Mucosa of gallbladder (tissue), 1 donor: ENCODE data around the gene TMEM9B. TPM values are rescaled to one million over a fixed set of nuclear protein-coding genes. Genes with fewer than 3 reads are reported as not detected.
"Not testable (repeated sequence)": the region's sequence is repeated elsewhere in the genome, so short reads cannot be mapped to it uniquely, and the experiment has no call there.

ENCODE experiments used
- DNase-seq: peaks from one replicate; pipeline ENCODE4 v3.0.0-alpha.2; 2020; ENCODE audit warnings: low spot score
- total RNA-seq: library from RNA; stranded (reverse); gene quantifications from one replicate; pipeline ENCODE4 v1.2.1, GENCODE V29; 2021
- donor health status: DM: no; HTN: no; CAD: no.

The TMEM9B gene
- total RNA-seq, 1 donor from 2014 or later = 50.9 TPM

DNA sequence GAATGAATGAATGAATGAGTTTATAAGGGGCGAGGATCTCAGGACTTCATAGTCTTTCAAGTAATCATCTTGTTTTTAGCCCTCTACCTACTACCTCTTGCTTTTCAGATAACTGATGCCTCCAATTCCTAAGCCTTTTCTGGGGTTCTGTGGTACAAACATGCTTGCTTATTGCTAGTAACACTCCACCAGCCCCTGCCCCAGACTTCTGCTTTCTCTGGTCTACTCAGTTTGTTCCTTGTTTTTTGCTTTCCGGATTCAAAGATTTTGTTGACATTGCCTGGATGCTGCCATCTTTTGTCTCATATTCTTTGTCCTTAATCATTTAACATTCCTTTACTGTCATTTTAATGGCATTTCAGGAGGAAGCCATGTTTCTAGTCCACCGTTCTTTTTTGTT, 8.9 kb upstream of the TMEM9B start:
- DNase-seq = no peak

DNA sequence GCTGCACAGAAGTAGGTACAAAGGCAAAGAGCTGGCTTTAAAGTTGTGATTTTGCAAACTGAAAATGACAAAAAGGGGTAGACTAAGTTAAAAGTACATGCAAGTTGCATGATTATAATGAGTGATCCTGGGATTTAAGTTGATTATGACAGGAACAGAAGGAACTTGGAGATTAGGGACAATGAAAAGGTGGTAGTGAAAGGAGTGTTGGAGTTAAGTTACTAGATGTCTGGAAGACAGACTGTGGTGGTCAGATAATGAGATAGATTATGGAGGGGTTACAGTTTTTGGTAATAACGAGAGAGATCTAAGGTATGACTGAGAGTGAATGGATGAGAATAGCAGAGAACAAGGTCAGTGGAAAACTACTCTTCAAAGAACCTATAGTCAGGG, 7.7 kb upstream of the TMEM9B start:
- no peak for DNase-seq

DNA sequence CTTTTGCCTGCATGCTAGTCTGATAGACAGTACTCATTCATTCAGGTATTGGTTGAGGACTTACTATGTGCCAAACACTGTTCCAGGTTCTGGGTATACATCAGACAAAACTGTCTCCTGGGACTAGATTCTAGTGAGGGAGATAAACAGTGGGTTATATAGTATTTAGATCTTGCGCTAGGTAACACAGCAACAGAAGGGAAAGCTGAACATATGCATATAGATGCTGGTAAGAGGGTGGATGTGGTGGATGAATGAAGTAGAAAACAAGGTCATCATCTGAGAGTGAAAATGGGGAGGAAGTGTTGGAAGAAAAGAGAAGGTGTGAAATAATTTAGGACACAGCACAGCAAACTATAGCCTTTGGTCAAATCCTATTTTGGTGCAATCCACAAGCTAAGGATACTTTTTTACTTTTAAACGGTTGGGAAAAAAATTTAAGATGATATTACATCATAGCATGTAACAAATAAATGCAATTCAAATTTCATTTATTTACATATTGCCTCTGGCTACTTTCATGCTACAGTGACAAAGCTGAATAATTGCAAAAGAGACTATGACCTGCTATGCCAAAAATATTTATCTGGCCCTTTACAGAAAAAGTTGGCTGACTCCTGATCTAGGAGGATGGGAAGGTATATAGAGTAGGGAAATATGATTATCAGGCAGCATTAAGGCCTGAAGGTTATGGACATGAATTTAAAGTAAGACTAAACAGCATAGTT, 7.1 kb upstream of the TMEM9B start:
- DNase-seq = no peak

DNA sequence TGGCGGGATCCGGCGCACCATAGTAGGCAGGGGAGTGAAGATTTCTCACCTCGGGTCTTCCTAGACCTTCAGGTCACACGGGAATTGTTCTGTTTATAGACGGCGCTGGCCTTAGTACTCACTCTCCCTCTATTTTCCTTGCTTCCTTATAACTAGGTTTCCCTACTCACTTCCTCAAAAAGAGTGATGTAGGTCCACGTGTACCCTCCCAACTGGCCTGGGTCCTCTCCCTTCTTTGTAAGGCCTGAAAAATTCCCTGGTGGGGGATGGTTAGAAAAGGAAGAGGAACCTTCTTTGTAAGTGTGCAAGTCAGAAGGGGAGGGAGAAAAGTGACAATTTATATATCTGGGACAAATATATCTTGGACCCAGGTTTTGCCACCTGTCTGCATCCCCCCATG, 2.9 kb upstream of the TMEM9B start:
- DNase-seq = no peak

DNA sequence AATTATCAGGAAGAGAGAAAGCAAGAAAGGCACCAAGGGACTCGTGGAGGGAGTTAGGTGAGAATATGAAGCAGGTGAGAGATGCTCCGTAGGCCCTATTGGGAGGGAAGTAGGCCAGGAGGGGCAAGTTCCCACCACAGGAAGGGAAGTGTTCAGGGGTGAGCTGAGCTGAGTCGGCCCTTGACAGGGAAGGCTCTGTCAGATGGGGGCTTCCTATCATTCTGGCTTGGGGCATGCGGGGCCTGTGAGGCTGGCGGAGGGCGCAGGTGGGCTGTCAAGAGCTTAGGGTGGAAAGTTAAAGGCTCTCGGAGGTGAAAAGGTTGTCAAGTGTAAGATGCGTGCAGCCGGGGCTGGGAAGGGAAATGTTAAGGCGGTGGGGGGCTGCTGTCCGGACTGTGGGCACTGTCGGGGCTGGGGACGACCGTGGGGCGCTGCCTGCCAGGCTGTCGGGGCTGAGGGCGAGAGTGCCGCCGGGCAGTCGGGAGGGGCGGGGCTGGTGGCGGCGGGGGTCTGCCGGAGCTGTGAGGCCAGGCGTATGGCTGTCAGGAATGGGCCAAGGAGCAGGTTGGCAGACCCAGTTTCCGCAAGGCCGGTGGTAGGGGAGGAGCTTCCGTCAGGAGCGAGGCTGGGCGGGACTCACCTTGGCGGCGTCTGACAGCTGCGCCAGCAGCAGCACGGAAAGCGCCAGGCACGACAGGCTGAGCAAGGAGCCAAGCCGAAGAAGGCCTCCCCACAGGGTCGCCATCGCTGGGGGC, 496 bp downstream of the TMEM9B start:
- DNase-seq = peak; percentile 78

DNA sequence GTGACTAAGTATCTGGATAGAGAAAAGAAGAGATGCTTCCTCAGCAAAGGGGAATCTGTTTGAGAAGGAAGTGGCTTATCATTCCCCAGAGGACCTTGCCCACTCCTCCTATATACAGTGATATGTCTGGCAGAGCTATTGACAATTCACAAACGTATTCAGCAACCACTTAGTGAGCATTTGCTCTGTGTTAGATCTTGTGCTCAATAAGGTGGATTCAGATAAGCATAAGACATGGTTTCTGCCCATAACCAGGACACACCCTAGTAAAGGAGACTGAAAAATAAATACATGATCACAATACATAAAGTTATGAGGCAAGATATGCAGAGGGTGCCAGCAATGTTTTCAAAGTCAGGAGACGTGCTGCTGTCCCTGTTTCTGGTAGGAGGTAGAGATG, 1.4 kb downstream of the TMEM9B start:
- DNase-seq = no peak

DNA sequence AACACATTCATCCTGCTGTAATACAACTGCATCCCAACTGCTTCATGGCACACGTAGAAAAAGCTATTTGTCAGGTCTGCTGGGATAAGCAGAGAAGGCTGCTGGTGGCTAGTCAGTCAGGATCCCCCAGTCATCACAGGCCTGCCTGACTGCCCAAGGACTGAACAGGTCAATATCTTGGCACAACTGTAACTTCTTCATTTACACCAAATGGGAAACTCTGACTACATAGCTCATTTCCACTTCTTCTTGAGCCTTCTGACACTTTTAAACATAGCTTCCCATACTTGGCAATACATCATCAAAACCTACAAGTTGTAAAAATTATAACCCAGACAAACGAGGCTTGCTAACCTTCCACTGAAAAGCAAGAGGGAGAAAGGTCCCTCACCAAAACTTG, 2.8 kb downstream of the TMEM9B start:
- DNase-seq = no peak

DNA sequence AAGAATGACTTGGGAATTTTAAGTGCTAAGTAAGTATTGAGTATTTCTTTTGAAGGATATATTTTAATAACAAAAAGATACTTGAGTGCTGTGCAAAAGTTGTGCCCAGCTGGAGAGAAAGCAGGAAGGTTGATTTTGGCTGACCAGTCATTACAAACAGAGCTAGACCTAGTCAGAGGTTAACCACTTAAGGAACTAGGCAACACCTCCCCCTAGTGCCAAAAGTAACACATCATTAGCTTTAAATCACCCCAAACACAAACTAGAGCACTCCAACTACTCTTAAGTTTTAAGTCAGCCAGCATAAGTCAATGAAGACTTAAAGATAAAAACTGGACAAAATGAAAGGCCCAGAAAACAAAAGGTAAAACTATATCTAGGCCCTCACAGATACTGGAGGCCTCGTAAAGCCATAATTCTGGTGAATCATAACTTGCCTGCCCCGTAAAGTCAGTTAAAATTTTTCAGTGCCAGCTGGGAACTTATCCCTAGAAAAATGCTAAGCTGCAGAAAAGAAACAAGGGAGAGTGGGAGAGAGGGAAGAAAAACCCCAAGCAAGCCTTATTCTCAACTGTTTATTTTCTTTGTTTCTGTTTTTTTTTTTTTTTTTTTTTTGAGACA, 4.6 kb downstream of the TMEM9B start:
- DNase-seq = peak; percentile 51

DNA sequence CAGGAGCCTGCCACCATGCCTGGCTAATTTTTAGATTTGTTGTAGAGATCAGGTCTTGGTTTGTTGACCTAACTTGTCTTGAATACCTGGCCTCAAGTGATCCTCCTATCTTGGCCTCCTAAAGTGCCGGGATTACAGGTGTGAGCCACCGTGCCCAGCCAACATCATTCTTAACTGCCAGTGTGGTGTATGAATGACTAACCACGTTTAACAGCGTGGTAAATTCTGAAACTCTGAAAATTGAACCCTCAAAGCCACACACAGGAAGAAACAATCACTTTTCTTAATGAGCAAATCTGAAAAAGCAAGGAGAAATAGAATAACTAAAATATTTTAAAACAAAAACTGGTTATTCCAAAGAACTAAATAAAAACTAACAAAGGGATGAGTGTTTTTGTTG, 7.4 kb downstream of the TMEM9B start:
- no peak for DNase-seq

DNA sequence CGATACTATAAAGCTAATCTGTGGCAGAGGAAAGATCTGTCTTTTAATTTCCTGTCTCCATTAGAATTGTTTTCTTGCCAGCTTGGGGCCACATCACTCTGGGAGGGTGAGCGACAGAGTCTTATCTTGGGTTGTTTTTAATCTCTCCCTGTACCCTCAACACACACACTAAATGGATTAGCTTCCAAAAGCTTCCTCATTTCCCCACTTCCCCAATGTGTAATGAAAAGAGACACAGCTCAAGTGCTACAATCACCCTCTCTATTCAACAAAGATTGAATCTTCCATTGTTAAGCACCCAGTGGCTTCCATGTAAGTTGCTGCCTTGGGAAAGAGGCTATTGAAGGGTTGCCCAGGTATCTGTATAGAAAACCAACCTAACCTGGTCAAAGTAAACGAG, 15.4 kb downstream of the TMEM9B start:
- no peak for DNase-seq

DNA sequence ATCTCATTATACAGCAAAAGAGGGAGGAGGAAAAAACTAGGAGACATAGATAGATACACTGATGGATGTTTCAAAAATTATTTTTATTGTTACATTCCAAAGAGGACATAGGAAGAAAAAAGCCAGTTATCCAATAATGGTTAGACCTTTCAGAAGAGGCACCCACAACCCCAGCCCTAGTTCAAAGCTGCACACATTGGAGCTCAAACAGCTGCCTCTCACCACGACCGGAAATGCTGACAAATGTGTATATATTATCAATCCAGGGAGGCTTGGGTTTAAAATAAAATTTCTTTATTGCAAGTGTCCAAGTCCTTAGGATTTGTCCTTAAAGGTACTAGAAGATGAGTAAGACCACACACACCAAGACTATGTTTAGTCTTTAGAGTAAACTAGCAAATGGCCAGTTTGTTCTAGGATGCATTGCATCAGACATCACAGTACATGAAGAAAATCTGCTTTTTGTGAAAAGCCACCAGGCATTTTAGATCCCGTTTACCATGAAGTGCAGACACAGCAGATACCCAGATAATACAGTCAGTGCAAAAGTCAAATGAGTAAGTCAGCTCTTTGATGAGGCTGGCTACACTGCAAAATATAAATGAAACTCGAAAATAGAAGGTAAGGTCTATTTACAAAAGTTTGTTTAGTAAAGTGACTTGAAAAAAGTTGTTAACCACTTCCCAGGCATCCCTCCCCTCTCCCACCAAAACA, 16.9 kb downstream of the TMEM9B start:
- no peak for DNase-seq

DNA sequence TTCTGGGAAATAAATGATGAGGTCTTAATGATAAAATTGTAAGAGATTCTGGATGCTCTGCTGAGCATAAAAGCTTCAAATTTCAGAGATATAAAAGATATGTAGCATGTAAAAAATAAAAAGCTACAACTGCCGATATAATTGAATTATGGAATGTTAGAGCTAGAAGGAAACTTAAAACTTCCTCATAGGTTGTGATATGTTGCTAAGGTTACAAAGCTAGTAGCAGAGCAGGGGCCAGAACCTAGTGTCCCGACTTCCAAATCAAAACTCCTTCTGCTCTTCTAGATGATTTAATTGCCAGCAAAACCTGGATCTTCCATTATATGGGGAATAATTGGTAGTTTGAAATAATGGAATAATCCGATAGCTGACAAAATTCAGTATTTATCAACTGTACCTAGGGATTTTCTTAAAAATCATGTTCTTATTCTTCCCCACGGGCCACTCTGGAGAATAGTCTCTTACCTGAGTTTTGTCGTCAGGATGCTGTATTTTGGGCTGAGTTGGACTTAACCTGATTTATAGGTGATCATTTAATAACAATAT, 21.6 kb downstream of the TMEM9B start, which contains the start of gene ASCL3:
ASCL3 (minus strand) TSS at position 499 of the 549 bp plus-strand sequence. CDS start 4,855 bp downstream, outside the sequence.
- DNase-seq = no peak

DNA sequence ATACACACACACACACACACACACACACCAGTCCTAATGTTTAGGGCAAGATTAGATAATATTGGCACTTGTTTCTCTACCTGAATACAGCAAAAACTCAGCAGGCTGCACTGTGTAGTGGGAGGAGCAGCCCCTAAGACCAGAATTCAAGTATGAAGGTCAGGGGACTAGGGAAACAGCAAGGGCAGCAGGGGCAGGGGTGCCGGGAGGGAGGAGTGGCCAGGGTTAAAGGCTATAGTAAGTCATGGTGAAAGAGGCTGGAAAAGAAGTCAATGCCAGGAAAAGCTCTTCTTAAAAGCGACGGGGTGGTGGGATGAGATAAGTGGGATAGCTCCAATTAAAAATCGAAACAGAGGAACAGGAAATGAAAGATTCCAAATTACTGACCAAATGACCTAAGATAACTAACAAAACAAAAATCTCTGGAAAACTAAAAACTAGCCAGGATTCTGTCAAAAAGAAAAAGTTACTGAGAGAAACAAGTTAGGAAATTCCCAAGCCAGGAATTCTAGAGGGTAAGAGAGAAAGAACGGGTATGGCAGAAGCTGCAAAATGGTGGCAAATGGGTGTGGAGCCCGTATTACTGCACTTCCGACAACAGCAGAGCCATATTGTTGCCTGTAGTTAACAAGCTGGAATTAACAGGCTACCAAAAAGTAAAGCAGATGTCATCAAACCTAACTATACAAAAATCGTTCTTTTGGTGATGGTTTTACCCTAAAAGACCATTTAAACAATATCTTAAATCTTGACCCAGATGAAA, 22.7 kb downstream of the TMEM9B start:
- DNase-seq = no peak

DNA sequence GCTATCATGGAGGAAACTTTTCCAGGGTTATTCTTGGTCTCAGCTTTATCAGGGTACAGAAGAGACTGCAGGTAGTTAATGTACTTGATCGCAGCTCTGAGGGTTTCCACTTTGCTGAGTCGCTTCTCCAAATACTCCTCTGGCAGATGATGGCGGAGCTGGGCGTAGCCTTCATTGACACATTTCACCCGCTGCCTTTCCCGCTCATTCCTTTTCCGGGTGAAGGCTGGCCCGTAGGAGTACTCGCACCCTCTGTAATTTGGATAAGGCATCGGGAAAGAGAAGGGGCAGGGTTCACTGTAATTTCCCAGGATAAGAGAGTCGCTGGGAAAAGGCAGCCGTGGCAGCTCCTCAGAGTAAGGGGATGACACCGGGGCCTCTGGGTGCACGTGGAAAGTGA, 26.6 kb downstream of the TMEM9B start:
- no peak for DNase-seq

DNA sequence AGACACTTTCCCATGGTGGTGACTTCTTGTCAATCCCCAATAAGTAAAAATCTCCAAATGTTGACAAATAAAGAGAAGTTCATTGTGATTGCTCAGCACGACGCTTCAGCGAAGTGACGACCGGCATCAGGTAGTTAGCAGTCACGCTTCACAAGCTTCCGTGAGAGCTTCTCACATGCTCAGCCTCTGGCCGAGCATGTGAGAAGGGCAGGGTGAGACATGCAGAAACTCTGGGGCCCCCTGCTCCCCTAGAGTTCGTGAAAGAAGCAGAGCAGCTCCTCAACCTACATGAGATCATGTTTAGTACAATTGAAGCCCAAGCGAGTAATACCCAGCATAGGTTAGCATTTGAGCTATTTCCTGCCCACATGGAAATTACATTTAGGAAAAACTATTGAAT, 27.1 kb downstream of the TMEM9B start:
- DNase-seq = no peak

DNA sequence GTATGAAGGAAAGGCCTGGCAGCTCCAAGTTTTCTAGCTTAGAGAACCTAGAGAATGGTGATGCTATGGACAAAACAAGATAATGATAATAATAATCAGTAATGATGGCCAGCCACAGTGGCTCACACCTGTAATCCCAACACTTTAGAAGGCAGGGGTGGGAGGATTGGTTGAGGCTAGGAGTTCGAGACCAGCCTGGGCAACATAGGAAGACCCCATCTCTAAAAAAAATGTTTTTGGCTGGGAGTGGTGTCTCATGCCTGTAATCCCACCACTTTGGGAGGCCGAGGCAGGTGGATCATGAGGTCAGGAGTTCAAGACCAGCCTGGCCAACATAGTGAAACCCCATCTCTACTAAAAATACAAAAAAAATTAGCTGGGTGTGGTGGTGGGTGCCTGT, 28.5 kb downstream of the TMEM9B start:
- DNase-seq = not testable (repeated sequence)

DNA sequence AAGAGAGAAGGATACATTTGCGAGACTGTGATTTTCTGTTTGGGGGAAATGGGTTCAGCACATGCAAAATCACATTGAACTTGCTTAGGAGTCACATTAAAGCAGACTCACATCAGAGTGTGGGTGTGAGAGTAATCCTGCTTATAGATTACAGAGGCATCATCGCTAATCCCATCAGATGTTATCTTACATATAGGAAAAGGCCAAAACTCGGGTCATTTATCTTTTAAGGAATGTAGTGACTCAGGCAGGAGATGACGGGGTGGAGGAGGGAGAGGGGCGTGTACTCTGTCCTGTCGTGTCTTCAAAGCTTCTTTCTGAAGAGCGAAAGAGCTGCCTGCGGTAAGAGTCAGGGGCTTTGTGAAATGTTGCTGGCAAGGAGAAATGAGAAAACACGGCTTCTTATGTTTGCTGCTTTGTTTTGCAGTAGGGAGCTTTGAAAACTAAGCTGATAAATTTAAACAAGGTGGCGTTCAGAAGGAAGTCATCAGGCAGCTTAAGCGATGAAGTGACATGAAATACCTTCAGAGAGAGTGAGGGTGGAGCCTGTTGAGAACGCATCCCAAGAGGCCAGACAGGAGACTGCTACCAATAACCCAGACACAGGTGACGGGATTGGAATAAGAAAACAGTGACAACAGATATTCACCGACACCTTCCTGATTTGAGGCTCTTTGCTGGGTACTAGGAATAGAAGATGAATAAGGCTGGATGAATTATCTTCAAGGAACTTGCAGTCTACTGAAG, 29.3 kb downstream of the TMEM9B start:
- DNase-seq = no peak

DNA sequence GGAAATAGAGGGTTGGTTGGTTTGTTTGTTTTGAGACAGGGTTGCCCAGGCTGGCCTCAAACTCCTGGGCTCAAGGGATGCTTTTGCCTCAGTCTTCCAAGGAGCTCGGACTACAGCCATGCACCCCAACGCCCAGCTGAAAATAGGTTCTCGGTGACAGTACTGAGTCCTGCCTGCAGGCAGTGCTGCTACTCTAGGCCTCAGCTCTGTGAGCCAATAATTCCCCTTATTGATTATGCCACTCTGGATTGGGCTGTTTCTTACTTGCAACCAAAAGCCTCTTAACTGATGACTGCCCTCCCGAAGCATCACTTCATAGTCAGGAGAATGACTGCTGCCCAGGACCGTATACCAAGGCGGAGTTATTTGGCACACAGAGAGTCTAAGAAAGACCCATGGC, 30.3 kb downstream of the TMEM9B start:
- no peak for DNase-seq

DNA sequence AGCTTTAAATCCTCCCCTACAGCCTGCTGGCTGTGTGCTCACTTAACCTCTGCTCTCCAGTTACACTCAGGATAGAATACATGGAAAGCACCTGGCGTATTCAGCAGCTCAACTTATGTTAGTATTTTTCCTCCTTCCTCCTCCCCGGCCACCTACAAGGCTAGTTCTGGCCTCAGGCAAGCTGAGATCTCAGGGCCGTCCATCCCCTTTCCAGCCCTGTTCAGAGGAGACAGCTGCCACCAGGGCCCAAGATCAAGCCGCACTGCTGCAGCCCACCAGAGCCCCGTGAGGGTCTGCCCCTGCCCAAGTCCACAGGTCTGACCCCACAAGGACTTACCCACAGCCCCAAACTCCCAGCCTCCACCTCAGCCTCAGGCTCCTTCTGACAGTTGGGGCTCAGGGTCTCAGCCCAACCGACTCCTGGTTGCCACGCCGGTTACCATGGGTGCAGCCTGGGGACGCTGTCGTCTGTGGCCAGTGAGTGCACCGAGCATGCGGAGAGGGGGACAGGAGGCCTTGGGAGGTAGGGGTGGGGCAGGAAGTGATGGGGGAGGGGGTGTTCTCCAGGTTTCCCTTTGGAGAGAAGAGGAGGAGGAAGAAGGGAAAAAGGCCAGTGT, 31.6 kb downstream of the TMEM9B start, which contains the start of gene C11orf16:
C11orf16 (minus strand) TSS at position 384 of the 617 bp plus-strand sequence. CDS start 639 bp downstream, outside the sequence.
- no peak for DNase-seq
